ENCODE results near the gene GNAS-AS1. TPM values are rescaled to one million over a fixed set of nuclear protein-coding genes. Genes with fewer than 3 reads are reported as not detected.

The GNAS-AS1 gene
- total RNA-seq, 1 experiment from 2014 or later = 6.8 TPM

GRCh38 chr20:58813369-58813768, 37.3 kb downstream of the GNAS-AS1 start:
- ChIA-PET CTCF (no interaction called here), POLR2A (ENCODE audit: unreplicated experiment) (no interaction called here)
- no peaks in the 10 kb centered on the region for H3F3A ChIP-seq (ENCODE audit: insufficient read depth, low read depth)
- no peak overlapping the region for H3K4me3 ChIP-seq
- no TSS peak for BruUV-seq (replicated peaks)
- no peaks in the 10 kb centered on the region for H3K9me3 ChIP-seq (ENCODE audit: insufficient read depth, low read depth)
- no peaks in the 10 kb centered on the region for H3K36me3 ChIP-seq (ENCODE audit: low read depth)
- H3K27me3 ChIP-seq (ENCODE audit: insufficient read depth, low read depth) = peaks cover 76% of the 10 kb centered on the region
- no peaks in the 10 kb centered on the region for H3K79me2 ChIP-seq (ENCODE audit: low read depth)
- H3K4me1 ChIP-seq (replicated peaks; ENCODE audit: insufficient read depth) = no peaks in the 10 kb centered on the region
- no peak overlapping the region for H3K27ac ChIP-seq
- H4K20me1 ChIP-seq (ENCODE audit: insufficient read depth) = no peaks in the 10 kb centered on the region
- H2AFZ ChIP-seq = no peak overlapping the region
- no peak for TF ChIP-seq CTCF (conservative IDR thresholded peaks at IDR 0.05)
- no peak for TF ChIP-seq EZH2 (IDR thresholded peaks at IDR 0.05; ENCODE audit: low read depth)
- H3K9me2 ChIP-seq (ENCODE audit: insufficient read depth) = no peaks in the 10 kb centered on the region
- intact Hi-C loops (cut with micrococcal nuclease; ENCODE audit: unreplicated experiment) = no loop called here
- H3K4me2 ChIP-seq = no peak overlapping the region
- no peak for DNase-seq

- no peak for DNase-seq
- H3F3A ChIP-seq (ENCODE audit: insufficient read depth, low read depth) = no peaks in the 10 kb centered on the region
- H3K79me2 ChIP-seq (ENCODE audit: low read depth) = no peaks in the 10 kb centered on the region
- no TSS peak for BruUV-seq (replicated peaks)
- H3K4me3 ChIP-seq = no peak overlapping the region
- no peaks in the 10 kb centered on the region for H3K9me3 ChIP-seq (ENCODE audit: insufficient read depth, low read depth)
- ChIA-PET CTCF (no interaction called here), POLR2A (ENCODE audit: unreplicated experiment) (no interaction called here)
- H3K4me1 ChIP-seq (replicated peaks; ENCODE audit: insufficient read depth) = no peaks in the 10 kb centered on the region
- H3K27ac ChIP-seq = no peak overlapping the region
- no peaks in the 10 kb centered on the region for H3K36me3 ChIP-seq (ENCODE audit: low read depth)
- no peak for TF ChIP-seq CTCF (conservative IDR thresholded peaks at IDR 0.05)
- TF ChIP-seq EZH2 (IDR thresholded peaks at IDR 0.05; ENCODE audit: low read depth) = no peak
- peaks cover 91% of the 10 kb centered on the region for H3K27me3 ChIP-seq (ENCODE audit: insufficient read depth, low read depth)
- no peak overlapping the region for H3K4me2 ChIP-seq
- H2AFZ ChIP-seq = no peak overlapping the region
- no peaks in the 10 kb centered on the region for H4K20me1 ChIP-seq (ENCODE audit: insufficient read depth)
- no peaks in the 10 kb centered on the region for H3K9me2 ChIP-seq (ENCODE audit: insufficient read depth)
- intact Hi-C loops (cut with micrococcal nuclease; ENCODE audit: unreplicated experiment) = no loop called here
These were observed 39.4 kb downstream of the GNAS-AS1 start for GRCh38 chr20:58811334-58811733.

GRCh38 chr20:58810879-58811250, 39.8 kb downstream of the GNAS-AS1 start:
- Histone ChIP-seq H3K9me3 (ENCODE audit: insufficient read depth, low read depth) (no peaks in the 10 kb centered on the region), H3K79me2 (ENCODE audit: low read depth) (no peaks in the 10 kb centered on the region), H3K4me1 (replicated peaks; ENCODE audit: insufficient read depth) (no peaks in the 10 kb centered on the region), H2AFZ (no peak overlapping the region), H3K4me3 (no peak overlapping the region), H3K27ac (no peak overlapping the region), H3F3A (ENCODE audit: insufficient read depth, low read depth) (no peaks in the 10 kb centered on the region), H4K20me1 (ENCODE audit: insufficient read depth) (no peaks in the 10 kb centered on the region), H3K9me2 (ENCODE audit: insufficient read depth) (no peaks in the 10 kb centered on the region), H3K27me3 (ENCODE audit: insufficient read depth, low read depth) (peaks cover 94% of the 10 kb centered on the region), H3K4me2 (no peak overlapping the region), H3K36me3 (ENCODE audit: low read depth) (no peaks in the 10 kb centered on the region)
- CTCF ChIA-PET = no interaction called here
- intact Hi-C loops (cut with micrococcal nuclease; ENCODE audit: unreplicated experiment) = no loop called here
- POLR2A ChIA-PET (ENCODE audit: unreplicated experiment) = no interaction called here
- no peak for DNase-seq
- TF ChIP-seq EZH2 (IDR thresholded peaks at IDR 0.05; ENCODE audit: low read depth) (no peak), CTCF (conservative IDR thresholded peaks at IDR 0.05) (no peak)
- no TSS peak for BruUV-seq (replicated peaks)
